ENCODE results near the gene SLC2A5.
A peak's percentile ranks its signal among the peaks of the same experiment; 100 is the strongest.

Gene SLC2A5

GRCh38 chr1:9013819-9014218 lies 55.6 kb downstream of the SLC2A5 start:
- Histone ChIP-seq H3K27ac (ENCODE audit: low read depth, low read length) (no peak overlapping the region), H3K79me2 (ENCODE audit: control insufficient read depth, insufficient read depth, low read length, poor library complexity) (no peaks in the 10 kb centered on the region), H4K91ac (ENCODE audit: low read depth, low read length) (no peak overlapping the region), H3K18ac (ENCODE audit: low read length) (no peak overlapping the region), H2AK5ac (ENCODE audit: low read length) (no peak overlapping the region), H2BK5ac (ENCODE audit: low read depth, low read length, poor library complexity) (no peak overlapping the region), H3K4me1 (ENCODE audit: control insufficient read depth in 1 of 2, insufficient read depth in 2 of 2, low read length in 2 of 2) (no peaks in the 10 kb centered on the region), H3K4ac (ENCODE audit: low read depth, low read length) (no peak overlapping the region), H3K79me1 (ENCODE audit: low read length) (no peaks in the 10 kb centered on the region), H3K4me3 (ENCODE audit: low read depth, low read length) (peak overlapping the region; percentile 25), H3K4me2 (ENCODE audit: low read length) (no peak overlapping the region), H3K36me3 (ENCODE audit: control insufficient read depth in 1 of 2, insufficient read depth in 2 of 2, low read length in 2 of 2) (no peaks in the 10 kb centered on the region), H2AFZ (ENCODE audit: insufficient read depth, low read length, poor library complexity) (no peak overlapping the region), H3K9me3 (ENCODE audit: insufficient read depth, low read depth, low read length) (no peaks in the 10 kb centered on the region), H4K12ac (ENCODE audit: low read depth, low read length) (no peak overlapping the region), H4K8ac (ENCODE audit: low read depth, low read length) (no peak overlapping the region), H3K14ac (ENCODE audit: low read length) (no peak overlapping the region), H2BK12ac (ENCODE audit: low read length) (no peak overlapping the region), H3K27me3 (ENCODE audit: insufficient read depth, low read length) (no peaks in the 10 kb centered on the region), H2BK120ac (ENCODE audit: insufficient read depth, low read length, poor library complexity) (no peak overlapping the region), H3K9ac (ENCODE audit: low read length) (no peak overlapping the region), H3K23ac (ENCODE audit: low read length) (no peak overlapping the region)
- DNase-seq, result no peak
- no CpG with 5 or more reads among the region's 8 CpGs for WGBS (ENCODE audit: extremely low coverage, insufficient coverage, insufficient read length)

GRCh38 chr1:9010781-9011323 lies 58.6 kb downstream of the SLC2A5 start:
- DNase-seq, result peak in 1 of 2 donors; percentile 21
- no peak overlapping the region for H2BK5ac ChIP-seq (ENCODE audit: low read depth, low read length, poor library complexity)
- H3K4me1 ChIP-seq (ENCODE audit: control insufficient read depth in 1 of 2, insufficient read depth in 2 of 2, low read length in 2 of 2), result no peaks in the 10 kb centered on the region
- no peak overlapping the region for H3K18ac ChIP-seq (ENCODE audit: low read length)
- H3K79me2 ChIP-seq (ENCODE audit: control insufficient read depth, insufficient read depth, low read length, poor library complexity), result no peaks in the 10 kb centered on the region
- H3K14ac ChIP-seq (ENCODE audit: low read length), result no peak overlapping the region
- H4K91ac ChIP-seq (ENCODE audit: low read depth, low read length), result no peak overlapping the region
- WGBS (ENCODE audit: extremely low coverage, insufficient coverage, insufficient read length), result no CpG with 5 or more reads among the region's 8 CpGs
- H3K4ac ChIP-seq (ENCODE audit: low read depth, low read length), result no peak overlapping the region
- H2BK120ac ChIP-seq (ENCODE audit: insufficient read depth, low read length, poor library complexity), result no peak overlapping the region
- no peak overlapping the region for H4K12ac ChIP-seq (ENCODE audit: low read depth, low read length)
- no peak overlapping the region for H2AFZ ChIP-seq (ENCODE audit: insufficient read depth, low read length, poor library complexity)
- H3K4me2 ChIP-seq (ENCODE audit: low read length), result no peak overlapping the region
- H3K27me3 ChIP-seq (ENCODE audit: insufficient read depth, low read length), result no peaks in the 10 kb centered on the region
- no peaks in the 10 kb centered on the region for H3K79me1 ChIP-seq (ENCODE audit: low read length)
- H3K23ac ChIP-seq (ENCODE audit: low read length), result no peak overlapping the region
- H3K4me3 ChIP-seq (ENCODE audit: low read depth, low read length), result no peak overlapping the region
- no peak overlapping the region for H2BK12ac ChIP-seq (ENCODE audit: low read length)
- H3K36me3 ChIP-seq (ENCODE audit: control insufficient read depth in 1 of 2, insufficient read depth in 2 of 2, low read length in 2 of 2), result no peaks in the 10 kb centered on the region
- no peak overlapping the region for H2AK5ac ChIP-seq (ENCODE audit: low read length)
- no peak overlapping the region for H4K8ac ChIP-seq (ENCODE audit: low read depth, low read length)
- H3K9ac ChIP-seq (ENCODE audit: low read length), result no peak overlapping the region
- H3K9me3 ChIP-seq (ENCODE audit: insufficient read depth, low read depth, low read length), result peaks cover 2% of the 10 kb centered on the region
- H3K27ac ChIP-seq (ENCODE audit: low read depth, low read length), result no peak overlapping the region

GRCh38 chr1:9009438-9010370 lies 59.7 kb downstream of the SLC2A5 start:
- Histone ChIP-seq H3K27me3 (ENCODE audit: insufficient read depth, low read length) (no peaks in the 10 kb centered on the region), H3K23ac (ENCODE audit: low read length) (no peak overlapping the region), H3K4me3 (ENCODE audit: low read depth, low read length) (no peak overlapping the region), H3K4ac (ENCODE audit: low read depth, low read length) (no peak overlapping the region), H3K4me1 (ENCODE audit: control insufficient read depth in 1 of 2, insufficient read depth in 2 of 2, low read length in 2 of 2) (peaks cover 2 to 3% of the 10 kb centered on the region in 2 experiments), H2BK12ac (ENCODE audit: low read length) (no peak overlapping the region), H3K27ac (ENCODE audit: low read depth, low read length) (no peak overlapping the region), H3K9me3 (ENCODE audit: insufficient read depth, low read depth, low read length) (peaks cover 2% of the 10 kb centered on the region), H3K4me2 (ENCODE audit: low read length) (no peak overlapping the region), H2BK120ac (ENCODE audit: insufficient read depth, low read length, poor library complexity) (no peak overlapping the region), H3K79me1 (ENCODE audit: low read length) (no peaks in the 10 kb centered on the region), H4K8ac (ENCODE audit: low read depth, low read length) (no peak overlapping the region), H2BK5ac (ENCODE audit: low read depth, low read length, poor library complexity) (no peak overlapping the region), H4K91ac (ENCODE audit: low read depth, low read length) (no peak overlapping the region), H3K79me2 (ENCODE audit: control insufficient read depth, insufficient read depth, low read length, poor library complexity) (no peaks in the 10 kb centered on the region), H3K9ac (ENCODE audit: low read length) (no peak overlapping the region), H4K12ac (ENCODE audit: low read depth, low read length) (no peak overlapping the region), H3K14ac (ENCODE audit: low read length) (no peak overlapping the region), H2AK5ac (ENCODE audit: low read length) (no peak overlapping the region), H2AFZ (ENCODE audit: insufficient read depth, low read length, poor library complexity) (no peak overlapping the region), H3K18ac (ENCODE audit: low read length) (no peak overlapping the region), H3K36me3 (ENCODE audit: control insufficient read depth in 1 of 2, insufficient read depth in 2 of 2, low read length in 2 of 2) (no peaks in the 10 kb centered on the region)
- peak in 1 of 2 donors; percentile 63 for DNase-seq
- no CpG with 5 or more reads among the region's 21 CpGs for WGBS (ENCODE audit: extremely low coverage, insufficient coverage, insufficient read length)

GRCh38 chr1:9008236-9008635 lies 61.2 kb downstream of the SLC2A5 start:
- H3K27me3 ChIP-seq (ENCODE audit: insufficient read depth, low read length), result no peaks in the 10 kb centered on the region
- WGBS (ENCODE audit: extremely low coverage, insufficient coverage, insufficient read length), result no CpG with 5 or more reads among the region's 10 CpGs
- no peak overlapping the region for H3K14ac ChIP-seq (ENCODE audit: low read length)

More at GRCh38 chr1:9008236-9008635, 61.2 kb downstream of the SLC2A5 start:
- Histone ChIP-seq H3K79me1 (ENCODE audit: low read length) (no peaks in the 10 kb centered on the region), H3K23ac (ENCODE audit: low read length) (no peak overlapping the region), H3K27ac (ENCODE audit: low read depth, low read length) (no peak overlapping the region), H3K18ac (ENCODE audit: low read length) (no peak overlapping the region), H3K4me1 (ENCODE audit: control insufficient read depth in 1 of 2, insufficient read depth in 2 of 2, low read length in 2 of 2) (peaks cover 5% of the 10 kb centered on the region in 2 experiments), H3K4me2 (ENCODE audit: low read length) (no peak overlapping the region), H3K9ac (ENCODE audit: low read length) (no peak overlapping the region), H2BK120ac (ENCODE audit: insufficient read depth, low read length, poor library complexity) (no peak overlapping the region), H3K4ac (ENCODE audit: low read depth, low read length) (no peak overlapping the region), H2BK12ac (ENCODE audit: low read length) (no peak overlapping the region), H4K8ac (ENCODE audit: low read depth, low read length) (no peak overlapping the region), H3K79me2 (ENCODE audit: control insufficient read depth, insufficient read depth, low read length, poor library complexity) (no peaks in the 10 kb centered on the region), H2AK5ac (ENCODE audit: low read length) (no peak overlapping the region), H4K91ac (ENCODE audit: low read depth, low read length) (no peak overlapping the region), H2BK5ac (ENCODE audit: low read depth, low read length, poor library complexity) (no peak overlapping the region), H3K9me3 (ENCODE audit: insufficient read depth, low read depth, low read length) (peaks cover 2% of the 10 kb centered on the region), H3K4me3 (ENCODE audit: low read depth, low read length) (no peak overlapping the region), H3K36me3 (ENCODE audit: control insufficient read depth in 1 of 2, insufficient read depth in 2 of 2, low read length in 2 of 2) (no peaks in the 10 kb centered on the region), H4K12ac (ENCODE audit: low read depth, low read length) (no peak overlapping the region), H2AFZ (ENCODE audit: insufficient read depth, low read length, poor library complexity) (no peak overlapping the region)
- no peak for DNase-seq
